C4-2B (cell line): ENCODE measurements around the gene HSF5.

Source experiments
- ZFX ChIP-seq: fragments of 450-650 bp; IDR thresholded peaks from 2 replicates; pipeline ENCODE4 v1.6.1; 2017
- TF ChIP-seq, protein P1 (sequence below): fragments of 450-650 bp; conservative IDR thresholded peaks from 2 replicates; pipeline ENCODE4 v1.5.1; 2017; ENCODE audit warnings: mild to moderate bottlenecking

DNA sequence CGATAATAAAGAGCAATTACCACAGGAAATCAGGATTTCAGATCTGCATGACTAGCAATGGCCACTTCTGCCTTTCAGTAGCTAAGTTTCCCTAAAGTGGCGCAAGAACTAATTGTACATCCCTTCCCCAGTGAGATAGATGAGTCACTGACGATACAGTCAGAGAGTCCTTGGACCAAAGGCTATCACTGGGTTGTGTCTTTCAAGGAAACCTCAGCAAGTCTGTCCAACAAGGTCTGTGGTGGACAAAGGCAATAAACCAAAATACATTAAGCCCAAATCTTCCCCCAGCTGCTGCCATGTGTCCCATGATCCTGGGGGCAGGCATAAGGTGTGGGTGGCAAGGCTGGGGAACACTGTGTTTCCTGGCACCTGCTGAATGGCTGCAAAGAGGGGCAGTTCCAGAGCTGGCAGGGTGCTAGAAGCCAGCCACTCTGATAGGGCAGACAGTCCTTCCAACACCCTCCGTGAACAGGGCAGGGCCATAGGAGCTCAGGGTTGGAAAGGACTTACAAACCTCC, 46.8 kb upstream of the HSF5 start:
- TF ChIP-seq, protein P1, sequence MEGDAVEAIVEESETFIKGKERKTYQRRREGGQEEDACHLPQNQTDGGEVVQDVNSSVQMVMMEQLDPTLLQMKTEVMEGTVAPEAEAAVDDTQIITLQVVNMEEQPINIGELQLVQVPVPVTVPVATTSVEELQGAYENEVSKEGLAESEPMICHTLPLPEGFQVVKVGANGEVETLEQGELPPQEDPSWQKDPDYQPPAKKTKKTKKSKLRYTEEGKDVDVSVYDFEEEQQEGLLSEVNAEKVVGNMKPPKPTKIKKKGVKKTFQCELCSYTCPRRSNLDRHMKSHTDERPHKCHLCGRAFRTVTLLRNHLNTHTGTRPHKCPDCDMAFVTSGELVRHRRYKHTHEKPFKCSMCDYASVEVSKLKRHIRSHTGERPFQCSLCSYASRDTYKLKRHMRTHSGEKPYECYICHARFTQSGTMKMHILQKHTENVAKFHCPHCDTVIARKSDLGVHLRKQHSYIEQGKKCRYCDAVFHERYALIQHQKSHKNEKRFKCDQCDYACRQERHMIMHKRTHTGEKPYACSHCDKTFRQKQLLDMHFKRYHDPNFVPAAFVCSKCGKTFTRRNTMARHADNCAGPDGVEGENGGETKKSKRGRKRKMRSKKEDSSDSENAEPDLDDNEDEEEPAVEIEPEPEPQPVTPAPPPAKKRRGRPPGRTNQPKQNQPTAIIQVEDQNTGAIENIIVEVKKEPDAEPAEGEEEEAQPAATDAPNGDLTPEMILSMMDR, result no peak
- TF ChIP-seq ZFX, result no peak
